ENCODE measurements around the gene SLC9A9. TPM values are rescaled to one million over a fixed set of nuclear protein-coding genes. Genes with fewer than 3 reads are reported as not detected.
"Not testable (repeated sequence)": the region's sequence is repeated elsewhere in the genome, so short reads cannot be mapped to it uniquely, and the experiment has no call there.

Gene SLC9A9
- polyA plus RNA-seq, 1 donor from 2014 or later: 0.54 TPM

DNA sequence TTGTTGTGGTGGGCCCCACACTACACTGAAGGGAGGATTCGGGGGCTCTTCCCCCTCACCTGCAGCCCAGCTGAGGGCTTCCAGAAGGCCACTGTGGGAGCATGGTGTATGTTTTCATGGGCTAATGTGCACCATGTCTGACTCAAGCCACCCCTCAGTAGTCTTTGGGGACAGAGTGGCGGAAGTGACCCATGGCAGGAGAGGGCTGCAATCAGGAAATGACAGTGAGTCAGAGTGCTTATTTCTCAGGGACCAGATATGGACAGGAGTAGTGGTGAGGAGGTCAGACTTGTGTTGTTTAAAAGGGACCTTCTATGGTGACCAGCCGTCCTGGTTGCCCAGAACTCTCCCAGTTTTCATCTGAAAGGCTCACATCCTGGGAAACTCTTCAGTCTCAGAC lies 32.8 kb upstream of the SLC9A9 start:
- no peaks in the 10 kb centered on the region for H3K9me3 ChIP-seq (ENCODE audit: low read length)
- H4K20me1 ChIP-seq (ENCODE audit: insufficient read depth): no peaks in the 10 kb centered on the region
- H3K36me3 ChIP-seq (ENCODE audit: insufficient read depth, low read length): no peaks in the 10 kb centered on the region
- no peaks in the 10 kb centered on the region for H3F3A ChIP-seq (ENCODE audit: insufficient read depth, low read length, poor library complexity, severe bottlenecking)
- no peak overlapping the region for H3K9ac ChIP-seq (ENCODE audit: low read length)
- no peaks in the 10 kb centered on the region for H3K27me3 ChIP-seq (ENCODE audit: insufficient read depth, low read depth, low read length)
- no peaks in the 10 kb centered on the region for H3K9me2 ChIP-seq (ENCODE audit: insufficient read depth, low read length)
- TF ChIP-seq MXI1 (conservative IDR thresholded peaks at IDR 0.05; ENCODE audit: poor library complexity, severe bottlenecking) (no peak), RAD21 (conservative IDR thresholded peaks at IDR 0.05) (no peak), POLR2AphosphoS5 (IDR thresholded peaks at IDR 0.05) (no peak), TAF1 (IDR thresholded peaks at IDR 0.05; ENCODE audit: low read depth) (no peak), SMC3 (conservative IDR thresholded peaks at IDR 0.05; ENCODE audit: poor library complexity) (no peak), EP300 (conservative IDR thresholded peaks at IDR 0.05; ENCODE audit: poor library complexity, severe bottlenecking) (no peak), EZH2 (IDR thresholded peaks at IDR 0.05; ENCODE audit: borderline replicate concordance, insufficient read depth, low read length, poor library complexity, severe bottlenecking) (no peak)
- TF ChIP-seq, protein P1, sequence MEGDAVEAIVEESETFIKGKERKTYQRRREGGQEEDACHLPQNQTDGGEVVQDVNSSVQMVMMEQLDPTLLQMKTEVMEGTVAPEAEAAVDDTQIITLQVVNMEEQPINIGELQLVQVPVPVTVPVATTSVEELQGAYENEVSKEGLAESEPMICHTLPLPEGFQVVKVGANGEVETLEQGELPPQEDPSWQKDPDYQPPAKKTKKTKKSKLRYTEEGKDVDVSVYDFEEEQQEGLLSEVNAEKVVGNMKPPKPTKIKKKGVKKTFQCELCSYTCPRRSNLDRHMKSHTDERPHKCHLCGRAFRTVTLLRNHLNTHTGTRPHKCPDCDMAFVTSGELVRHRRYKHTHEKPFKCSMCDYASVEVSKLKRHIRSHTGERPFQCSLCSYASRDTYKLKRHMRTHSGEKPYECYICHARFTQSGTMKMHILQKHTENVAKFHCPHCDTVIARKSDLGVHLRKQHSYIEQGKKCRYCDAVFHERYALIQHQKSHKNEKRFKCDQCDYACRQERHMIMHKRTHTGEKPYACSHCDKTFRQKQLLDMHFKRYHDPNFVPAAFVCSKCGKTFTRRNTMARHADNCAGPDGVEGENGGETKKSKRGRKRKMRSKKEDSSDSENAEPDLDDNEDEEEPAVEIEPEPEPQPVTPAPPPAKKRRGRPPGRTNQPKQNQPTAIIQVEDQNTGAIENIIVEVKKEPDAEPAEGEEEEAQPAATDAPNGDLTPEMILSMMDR (IDR thresholded peaks at IDR 0.05; ENCODE audit: poor library complexity, severe bottlenecking): no peak
- TF ChIP-seq, protein P2, sequence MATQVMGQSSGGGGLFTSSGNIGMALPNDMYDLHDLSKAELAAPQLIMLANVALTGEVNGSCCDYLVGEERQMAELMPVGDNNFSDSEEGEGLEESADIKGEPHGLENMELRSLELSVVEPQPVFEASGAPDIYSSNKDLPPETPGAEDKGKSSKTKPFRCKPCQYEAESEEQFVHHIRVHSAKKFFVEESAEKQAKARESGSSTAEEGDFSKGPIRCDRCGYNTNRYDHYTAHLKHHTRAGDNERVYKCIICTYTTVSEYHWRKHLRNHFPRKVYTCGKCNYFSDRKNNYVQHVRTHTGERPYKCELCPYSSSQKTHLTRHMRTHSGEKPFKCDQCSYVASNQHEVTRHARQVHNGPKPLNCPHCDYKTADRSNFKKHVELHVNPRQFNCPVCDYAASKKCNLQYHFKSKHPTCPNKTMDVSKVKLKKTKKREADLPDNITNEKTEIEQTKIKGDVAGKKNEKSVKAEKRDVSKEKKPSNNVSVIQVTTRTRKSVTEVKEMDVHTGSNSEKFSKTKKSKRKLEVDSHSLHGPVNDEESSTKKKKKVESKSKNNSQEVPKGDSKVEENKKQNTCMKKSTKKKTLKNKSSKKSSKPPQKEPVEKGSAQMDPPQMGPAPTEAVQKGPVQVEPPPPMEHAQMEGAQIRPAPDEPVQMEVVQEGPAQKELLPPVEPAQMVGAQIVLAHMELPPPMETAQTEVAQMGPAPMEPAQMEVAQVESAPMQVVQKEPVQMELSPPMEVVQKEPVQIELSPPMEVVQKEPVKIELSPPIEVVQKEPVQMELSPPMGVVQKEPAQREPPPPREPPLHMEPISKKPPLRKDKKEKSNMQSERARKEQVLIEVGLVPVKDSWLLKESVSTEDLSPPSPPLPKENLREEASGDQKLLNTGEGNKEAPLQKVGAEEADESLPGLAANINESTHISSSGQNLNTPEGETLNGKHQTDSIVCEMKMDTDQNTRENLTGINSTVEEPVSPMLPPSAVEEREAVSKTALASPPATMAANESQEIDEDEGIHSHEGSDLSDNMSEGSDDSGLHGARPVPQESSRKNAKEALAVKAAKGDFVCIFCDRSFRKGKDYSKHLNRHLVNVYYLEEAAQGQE (IDR thresholded peaks at IDR 0.05; ENCODE audit: borderline replicate concordance): no peak
- no peaks in the 10 kb centered on the region for H3K79me2 ChIP-seq (replicated peaks; ENCODE audit: insufficient read depth, low read length)
- H3K4me3 ChIP-seq (ENCODE audit: low read length): no peak overlapping the region
- no peak overlapping the region for H2AFZ ChIP-seq (ENCODE audit: low read depth, low read length)
- H3K4me2 ChIP-seq (ENCODE audit: low read length): no peak overlapping the region
- H3K27ac ChIP-seq (ENCODE audit: low read length): no peak overlapping the region

DNA sequence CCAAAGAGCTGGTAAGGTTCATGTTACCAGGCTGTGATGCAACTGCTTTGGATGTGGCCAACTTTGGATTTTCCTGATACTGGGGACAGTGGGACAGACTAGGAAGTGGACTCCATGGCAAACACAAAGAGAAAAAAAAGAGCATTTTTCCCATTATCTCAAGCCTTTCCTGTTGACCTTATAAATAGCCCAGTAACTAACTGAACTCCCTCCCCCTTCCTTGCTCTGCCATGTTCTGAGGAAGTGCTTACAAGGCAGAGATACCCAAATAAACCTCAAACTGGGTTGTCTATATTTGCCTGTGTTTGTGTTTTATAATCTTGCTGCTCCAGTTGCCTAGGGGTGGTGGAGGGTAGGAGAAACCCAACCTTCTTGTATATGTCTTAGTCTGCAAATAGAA lies 27.3 kb upstream of the SLC9A9 start:
- Histone ChIP-seq H3K9me2 (ENCODE audit: insufficient read depth, low read length) (no peaks in the 10 kb centered on the region), H3K9me3 (ENCODE audit: low read length) (no peaks in the 10 kb centered on the region), H4K20me1 (ENCODE audit: insufficient read depth) (no peaks in the 10 kb centered on the region), H3K9ac (ENCODE audit: low read length) (no peak overlapping the region), H3K27ac (ENCODE audit: low read length) (no peak overlapping the region), H3K36me3 (ENCODE audit: insufficient read depth, low read length) (no peaks in the 10 kb centered on the region), H3K79me2 (replicated peaks; ENCODE audit: insufficient read depth, low read length) (no peaks in the 10 kb centered on the region), H3F3A (ENCODE audit: insufficient read depth, low read length, poor library complexity, severe bottlenecking) (no peaks in the 10 kb centered on the region), H3K4me2 (ENCODE audit: low read length) (no peak overlapping the region), H3K4me3 (ENCODE audit: low read length) (no peak overlapping the region), H3K27me3 (ENCODE audit: insufficient read depth, low read depth, low read length) (no peaks in the 10 kb centered on the region), H2AFZ (ENCODE audit: low read depth, low read length) (no peak overlapping the region)
- TF ChIP-seq, protein P1 (IDR thresholded peaks at IDR 0.05; ENCODE audit: poor library complexity, severe bottlenecking): no peak
- TF ChIP-seq, protein P2 (IDR thresholded peaks at IDR 0.05; ENCODE audit: borderline replicate concordance): no peak
- TF ChIP-seq POLR2AphosphoS5 (IDR thresholded peaks at IDR 0.05) (no peak), EP300 (conservative IDR thresholded peaks at IDR 0.05; ENCODE audit: poor library complexity, severe bottlenecking) (no peak), TAF1 (IDR thresholded peaks at IDR 0.05; ENCODE audit: low read depth) (no peak), EZH2 (IDR thresholded peaks at IDR 0.05; ENCODE audit: borderline replicate concordance, insufficient read depth, low read length, poor library complexity, severe bottlenecking) (no peak), SMC3 (conservative IDR thresholded peaks at IDR 0.05; ENCODE audit: poor library complexity) (no peak)

DNA sequence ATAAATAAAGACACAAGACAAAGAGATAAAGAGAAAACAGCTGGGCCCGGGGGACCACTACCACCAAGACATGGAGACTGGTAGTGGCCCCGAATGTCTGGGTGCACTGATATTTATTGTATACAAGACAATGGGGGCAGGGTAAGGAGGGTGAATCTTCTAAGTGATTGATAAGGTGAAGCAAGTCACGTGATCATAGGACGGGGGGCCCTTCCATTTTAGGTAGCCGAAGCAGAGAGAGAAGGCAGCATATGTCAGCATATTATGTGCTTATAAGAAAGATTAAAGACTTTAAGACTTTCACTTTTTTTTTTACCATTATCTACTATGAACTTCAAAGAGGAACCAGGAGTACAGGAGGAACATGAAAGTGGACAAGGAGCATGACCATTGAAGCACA lies 25.3 kb upstream of the SLC9A9 start:
- not testable (repeated sequence) for H3K79me2 ChIP-seq (replicated peaks; ENCODE audit: insufficient read depth, low read length); H3K27me3 ChIP-seq (ENCODE audit: insufficient read depth, low read depth, low read length); H3K4me3 ChIP-seq (ENCODE audit: low read length); H3F3A ChIP-seq (ENCODE audit: insufficient read depth, low read length, poor library complexity, severe bottlenecking); H3K4me2 ChIP-seq (ENCODE audit: low read length); H3K27ac ChIP-seq (ENCODE audit: low read length); H3K9ac ChIP-seq (ENCODE audit: low read length); H3K9me3 ChIP-seq (ENCODE audit: low read length); H4K20me1 ChIP-seq (ENCODE audit: insufficient read depth); H3K36me3 ChIP-seq (ENCODE audit: insufficient read depth, low read length); H3K9me2 ChIP-seq (ENCODE audit: insufficient read depth, low read length); H2AFZ ChIP-seq (ENCODE audit: low read depth, low read length)
